NCI-H345 treated with DMSO at 0.1 percent for 48 hours (cell line): Measurements from ENCODE around the gene PRXL2A.
"Not testable (repeated sequence)": the region's sequence is repeated elsewhere in the genome, so short reads cannot be mapped to it uniquely, and the experiment has no call there.

ENCODE experiments used
- DNase-seq: peaks from one replicate; lab custom pipeline; 2025; ENCODE audit not compliant: unreplicated experiment; lab: John Stamatoyannopoulos, UW

The PRXL2A gene

DNA sequence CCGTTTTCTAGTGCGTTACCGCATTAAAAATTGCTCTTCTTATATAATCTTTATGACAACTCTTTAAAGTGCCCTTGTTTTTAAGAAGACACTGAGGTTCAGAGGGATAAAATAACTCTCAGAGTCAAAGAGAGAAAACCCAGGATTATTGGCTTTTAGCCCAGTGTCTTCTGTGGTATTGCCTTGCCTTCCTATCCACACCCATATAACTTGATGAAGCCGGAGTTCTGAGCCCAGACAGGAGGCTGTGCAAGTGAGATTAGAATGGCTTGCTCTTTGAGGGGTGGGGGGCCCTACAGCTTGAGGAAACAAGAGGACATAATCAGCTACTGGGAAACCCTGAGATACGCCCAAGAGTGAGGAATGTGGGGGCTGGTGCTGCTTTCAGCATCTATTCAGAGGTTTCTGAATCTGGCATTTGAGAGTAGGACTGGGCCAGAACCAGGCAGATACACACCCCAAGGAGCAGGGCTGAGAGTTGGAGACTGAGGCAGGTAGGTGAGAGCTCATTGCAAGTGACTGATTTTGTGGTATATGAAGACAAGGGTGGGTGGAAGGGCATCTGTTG is 2.3 kb downstream of the PRXL2A start:
- no peak for DNase-seq

DNA sequence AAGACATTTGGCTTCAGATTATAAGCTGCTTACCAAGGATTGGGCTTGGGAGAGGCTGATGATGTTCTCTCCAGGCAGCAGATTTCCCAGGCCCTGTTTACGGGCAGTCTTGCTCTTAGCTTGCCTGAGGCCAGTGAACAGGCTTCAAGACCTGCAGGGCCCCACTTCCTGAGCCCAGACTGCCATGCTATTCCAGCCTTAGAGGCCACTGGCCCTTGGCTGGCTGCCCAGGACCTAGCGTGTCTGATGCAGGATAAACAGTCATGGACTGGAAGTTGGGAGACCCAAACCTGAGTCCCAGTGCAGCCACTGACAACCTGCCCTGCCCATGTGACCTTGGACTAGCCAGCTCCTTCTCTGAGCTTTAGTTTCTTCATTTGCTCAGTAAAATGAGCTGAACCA is 2.9 kb downstream of the PRXL2A start:
- no peak for DNase-seq

GRCh38 chr10:80411681-80412220 is 3.4 kb downstream of the PRXL2A start:
- DNase-seq, result no peak

DNA sequence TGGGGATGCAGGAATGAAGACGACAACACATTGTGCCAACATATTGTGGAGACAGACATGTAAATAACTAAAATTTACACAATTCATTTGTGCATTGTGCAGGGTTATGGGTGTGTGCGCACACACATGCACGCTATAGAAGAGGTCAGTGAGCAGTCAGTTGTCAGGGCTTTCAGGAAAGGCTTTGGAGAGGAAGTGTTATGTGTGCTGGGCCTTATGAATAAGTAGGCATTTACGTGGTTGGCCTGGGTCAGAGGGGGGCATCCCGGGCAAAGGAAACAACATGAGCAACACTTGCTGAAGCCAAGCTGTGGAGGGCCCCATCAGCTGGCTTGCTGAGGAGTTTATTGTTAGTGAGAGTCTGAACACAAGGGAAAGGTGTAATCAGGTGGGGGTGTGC is 4.1 kb downstream of the PRXL2A start:
- DNase-seq, result no peak

- no peak for DNase-seq
Measured at GRCh38 chr10:80413271-80413996, 5.1 kb downstream of the PRXL2A start.

- no peak for DNase-seq
Measured at GRCh38 chr10:80414142-80414895, 6.0 kb downstream of the PRXL2A start.

DNA sequence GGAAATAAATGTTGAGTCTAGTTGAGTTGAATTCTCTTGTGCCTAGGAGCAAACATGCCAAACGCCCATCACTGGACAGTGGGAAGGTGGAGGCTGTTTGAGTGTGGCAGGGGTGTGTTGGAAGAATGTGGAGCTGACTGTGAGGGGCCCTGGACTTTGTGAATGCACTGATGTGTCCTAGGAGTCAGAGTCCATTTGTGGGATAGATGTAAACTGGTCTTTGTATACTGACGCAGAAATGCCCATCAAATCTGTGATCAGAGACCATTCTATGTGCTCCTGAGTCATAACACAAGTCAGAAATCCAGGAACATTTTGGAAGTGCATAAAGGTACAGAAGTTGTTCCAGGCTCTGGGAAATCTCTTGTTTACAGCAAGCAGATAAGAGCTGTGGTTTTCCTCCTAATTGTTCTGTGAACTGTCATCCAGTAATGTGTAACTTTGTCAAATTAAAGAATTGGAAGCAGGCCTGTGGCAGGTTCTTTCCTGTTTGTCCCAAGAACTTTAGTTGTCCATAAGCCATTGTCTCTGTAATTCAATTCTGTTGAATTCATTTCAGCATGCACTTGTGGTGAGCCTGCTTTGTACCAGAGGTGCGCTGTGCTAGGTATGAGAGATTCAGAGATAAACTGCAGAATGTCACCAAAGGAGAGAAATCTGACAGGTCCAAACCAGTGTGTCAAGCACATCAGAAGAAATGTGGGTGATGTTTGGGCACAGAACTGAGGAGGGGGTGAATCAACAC is 7.6 kb downstream of the PRXL2A start:
- no peak for DNase-seq

- DNase-seq, result no peak
Measured at GRCh38 chr10:80416479-80417098, 8.2 kb downstream of the PRXL2A start.

DNA sequence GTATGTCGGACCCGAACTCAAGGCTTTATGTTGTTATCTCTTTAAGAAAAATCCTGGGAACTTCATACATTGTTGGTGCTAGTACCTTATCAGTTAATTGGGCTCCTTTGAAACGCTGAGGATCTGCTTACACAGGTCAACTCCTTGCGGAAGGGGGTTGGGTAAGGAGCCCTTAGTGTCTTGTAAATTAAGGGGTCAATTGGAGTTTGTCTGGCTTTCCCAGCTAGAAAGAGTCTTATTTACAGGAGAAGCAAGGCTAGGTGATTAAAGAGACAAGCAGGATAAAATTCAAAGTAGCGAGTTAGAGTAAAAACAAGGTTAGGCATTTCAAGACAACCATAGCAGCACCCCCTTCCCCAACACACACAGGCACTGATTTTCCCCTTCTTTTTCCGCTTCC is 8.9 kb downstream of the PRXL2A start:
- DNase-seq, result not testable (repeated sequence)

DNA sequence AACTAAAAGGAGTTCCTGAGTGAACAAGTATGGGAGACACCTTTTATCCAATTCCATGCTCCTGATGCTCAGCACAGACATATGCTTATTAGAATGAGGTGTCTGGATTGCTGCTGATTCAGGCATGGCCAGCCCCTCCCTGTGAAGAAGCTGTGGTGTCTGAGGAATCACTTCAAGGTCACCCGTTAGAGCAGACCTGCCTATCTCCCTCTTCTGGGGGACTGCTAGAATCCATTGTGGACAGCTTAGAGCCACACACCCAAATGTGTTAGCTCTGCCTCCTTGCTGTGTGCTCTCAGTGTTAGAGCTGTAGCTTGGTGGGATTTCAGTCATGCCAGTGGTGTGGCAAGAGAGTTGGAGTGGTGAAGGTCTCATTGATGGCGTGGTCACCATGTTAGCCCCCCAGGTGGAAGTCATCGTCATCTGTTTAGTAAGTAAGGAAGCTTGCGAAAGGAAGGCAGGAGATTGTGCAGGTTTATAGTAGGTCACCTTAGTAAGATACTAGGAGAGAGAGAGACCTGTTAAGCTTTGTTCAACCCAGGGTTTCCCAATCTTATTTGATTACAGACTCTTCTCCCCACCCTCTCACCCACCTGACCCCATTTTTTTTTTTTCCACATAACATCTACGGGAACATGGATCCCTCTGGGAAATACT is 12.8 kb downstream of the PRXL2A start:
- DNase-seq, result no peak

DNA sequence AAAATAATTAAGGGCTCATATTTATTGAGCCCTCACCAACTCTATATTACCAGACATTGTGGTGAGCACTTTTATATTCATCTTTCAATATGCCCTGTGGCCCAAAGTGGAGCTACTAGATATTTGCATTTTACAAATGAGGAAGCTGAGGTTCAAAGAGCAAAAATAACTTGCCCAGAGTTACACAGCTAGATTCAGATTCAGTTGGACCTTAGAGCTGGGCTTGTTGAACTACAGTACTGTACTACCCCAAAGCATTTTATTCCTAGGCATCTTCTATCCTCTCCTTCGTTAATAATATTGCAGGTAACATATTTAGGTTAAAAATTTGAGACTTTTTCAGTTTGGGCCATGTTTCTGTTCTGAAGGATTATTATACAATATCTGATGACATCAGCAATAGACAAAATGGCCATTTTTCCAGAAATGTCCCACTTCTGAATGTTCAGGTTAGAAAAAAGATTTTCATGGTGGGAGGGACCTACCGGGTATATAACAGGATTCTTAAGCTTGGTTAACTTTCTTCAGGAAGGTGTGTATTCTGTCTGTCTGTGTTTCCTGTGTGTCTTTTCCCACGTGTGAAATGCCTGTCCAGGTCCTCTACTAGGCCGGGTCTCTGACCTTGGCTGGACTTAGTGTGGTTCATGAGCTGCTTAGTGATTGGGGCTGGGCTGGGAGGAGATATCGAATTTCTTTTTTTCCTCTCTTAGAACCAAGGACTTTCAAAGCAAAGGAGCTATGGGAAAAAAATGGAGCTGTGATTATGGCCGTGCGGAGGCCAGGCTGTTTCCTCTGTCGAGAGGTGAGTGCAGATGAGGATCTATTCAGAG is 13.6 kb downstream of the PRXL2A start:
- no peak for DNase-seq

DNA sequence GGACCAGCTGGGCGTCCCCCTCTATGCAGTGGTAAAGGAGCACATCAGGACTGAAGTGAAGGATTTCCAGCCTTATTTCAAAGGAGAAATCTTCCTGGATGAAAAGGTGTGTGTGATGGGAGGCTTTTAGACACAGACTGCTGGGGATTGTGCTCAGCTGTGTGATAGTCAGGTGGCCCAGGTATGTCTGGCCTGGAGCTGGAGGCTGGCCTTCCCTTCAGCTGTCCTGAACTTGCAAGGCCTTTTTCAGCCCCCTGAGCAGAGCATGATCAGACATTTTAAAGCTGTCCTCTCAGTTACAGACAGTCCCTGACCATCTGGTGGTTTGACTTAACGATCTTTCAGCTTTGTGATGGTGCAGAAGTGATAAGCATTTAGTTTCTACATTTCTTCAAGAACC is 17.6 kb downstream of the PRXL2A start:
- DNase-seq, result no peak

- DNase-seq, result no peak
Measured at GRCh38 chr10:80427541-80427940, 19.2 kb downstream of the PRXL2A start.

- DNase-seq, result no peak
Measured at GRCh38 chr10:80429521-80429973, 21.2 kb downstream of the PRXL2A start.

DNA sequence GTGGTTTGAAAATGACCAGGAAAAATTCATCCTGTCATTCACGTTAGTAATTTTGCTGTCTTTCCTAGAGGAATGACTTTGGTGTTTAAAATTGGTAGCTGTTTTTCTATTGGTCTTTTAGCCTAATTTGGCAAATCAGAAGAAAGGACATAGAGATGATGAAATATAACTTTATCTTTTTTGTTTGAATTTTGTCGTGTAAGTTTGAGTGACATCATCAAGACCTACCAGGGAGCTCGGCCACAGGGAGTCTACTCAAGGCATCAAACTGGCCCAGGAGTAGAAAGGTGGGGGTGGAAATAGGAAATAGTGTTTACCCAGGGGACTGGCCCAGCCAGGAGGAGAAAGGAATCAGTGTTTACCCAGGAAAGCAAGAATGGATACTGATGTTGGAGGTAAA is 24.8 kb downstream of the PRXL2A start:
- no peak for DNase-seq

GRCh38 chr10:80436446-80437098 is 28.2 kb downstream of the PRXL2A start:
- no peak for DNase-seq

DNA sequence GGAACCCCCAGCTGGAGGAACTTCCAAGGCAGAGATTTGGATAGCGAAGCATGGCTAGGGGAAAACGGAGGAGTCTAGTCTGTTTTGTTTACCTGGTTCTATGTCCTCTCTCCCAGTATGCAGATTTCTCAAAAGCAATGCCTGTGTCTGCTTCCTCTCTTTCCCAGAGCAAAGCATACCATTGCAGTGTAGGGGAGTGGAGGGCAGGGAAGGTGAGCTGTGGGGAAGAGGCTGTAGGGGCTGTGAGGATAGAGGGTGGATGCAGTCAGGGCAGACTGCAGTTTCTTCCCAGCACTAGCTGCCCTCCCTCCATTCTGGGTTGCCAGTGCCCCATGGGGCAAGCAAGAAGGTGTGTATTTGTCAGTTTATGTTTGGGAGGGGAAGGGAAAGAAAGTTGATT is 28.9 kb downstream of the PRXL2A start:
- DNase-seq, result no peak

DNA sequence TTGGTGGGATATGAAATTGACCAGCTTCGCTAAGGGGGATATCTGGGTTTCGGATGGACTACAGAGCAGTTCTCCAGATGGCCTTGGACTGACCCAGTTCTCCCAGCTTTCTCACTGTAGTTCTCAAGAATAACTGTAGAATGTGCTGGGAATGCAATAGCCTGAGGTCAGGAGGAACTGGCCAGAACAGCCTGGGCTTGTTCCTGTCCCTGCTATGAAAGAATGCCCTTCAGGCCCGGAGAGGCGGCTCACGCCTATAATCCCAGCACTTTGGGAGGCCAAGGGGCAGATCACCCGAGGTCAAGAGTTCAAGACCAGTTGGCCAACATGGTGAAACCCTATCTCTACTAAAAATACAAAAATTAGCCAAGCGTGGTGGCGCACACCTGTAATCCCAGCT is 33.5 kb downstream of the PRXL2A start:
- DNase-seq, result no peak

DNA sequence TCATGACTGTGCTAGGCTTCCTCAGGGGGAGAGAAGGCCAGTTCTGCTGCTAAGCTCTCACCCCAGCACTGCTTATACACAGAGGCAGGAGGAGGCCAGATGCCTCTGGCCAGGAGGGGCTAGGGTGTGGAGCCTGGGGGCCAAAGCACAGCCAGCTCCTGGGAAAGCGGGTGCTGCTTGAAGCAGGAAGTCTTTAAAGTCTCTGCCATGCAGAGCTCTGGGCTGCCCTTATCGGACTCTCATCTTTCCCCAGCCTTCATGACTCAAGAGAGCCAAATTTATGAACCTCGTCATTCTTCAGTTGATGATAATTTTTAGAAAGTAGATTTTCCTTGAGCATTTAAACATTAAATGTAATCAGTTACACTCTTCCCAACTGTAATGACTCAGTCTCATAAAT is 34.5 kb downstream of the PRXL2A start:
- DNase-seq, result no peak
